Lower leg skin (tissue), 4 donors: ENCODE data around the gene TRANK1. TPM values are rescaled to one million over a fixed set of nuclear protein-coding genes. Genes with fewer than 3 reads are reported as not detected.

ENCODE experiments used
- DNase-seq, 2 donors: peaks; one replicate each; pipeline ENCODE4 v3.0.0-alpha.2; 2019; ENCODE audit warnings: low spot score in 2 of 2
- H3K4me3 ChIP-seq: fragments of 200-600 bp; sonication (generic); 2 replicates; pipeline ENCODE4 v1.5.1; 2017; ENCODE audit warnings: mild to moderate bottlenecking, low read depth; ENCODE audit not compliant: poor library complexity, severe bottlenecking
- CTCF ChIP-seq, 3 donors: fragments of 450-650 bp; IDR thresholded peaks; one replicate each; pipeline ENCODE4 v1.5.1; 2016; ENCODE audit warnings: antibody characterized with exemption in 3 of 3, mild to moderate bottlenecking in 3 of 3, moderate library complexity in 2 of 3
- POLR2A ChIP-seq, 2 donors: fragments of 450-650 bp; IDR thresholded peaks; one replicate each; pipeline ENCODE4 v1.6.1; 2016 to 2017; ENCODE audit warnings: antibody characterized with exemption in 2 of 2, mild to moderate bottlenecking in 1 of 2, moderate library complexity in 1 of 2
- WGBS, 2 donors: methylation state at CpG; one replicate each; pipeline ENCODE4 v1.1.5; 2018; 5-methylcytosine and 5-hydroxymethylcytosine counted together
- intact Hi-C: fragments of 100-400 bp; cut with DNase I; formaldehyde crosslinking; loops from one replicate; pipeline ENCODE4 v1.15.0; 2023; ENCODE audit warnings: low total_unique reads
- total RNA-seq, 4 donors: library from RNA; depleted of rRNA; stranded (reverse); fragments of >200 nt; gene quantifications; one replicate each; pipeline ENCODE4 v1.1.0, GENCODE V29; 2016

The TRANK1 gene
- total RNA-seq, 4 donors from 2014 or later: 2.6 to 5.1 (median 3.3) TPM

- H3K4me3 ChIP-seq: no peak overlapping the region
- WGBS, 2 donors: 95 to 97% methylated on average over 2 of the region's 2 CpGs
- DNase-seq: no peak
- intact Hi-C loops: no loop called here
- no peak for TF ChIP-seq CTCF (IDR thresholded peaks at IDR 0.05)
- no peak for TF ChIP-seq POLR2A (IDR thresholded peaks at IDR 0.05)
These were observed 140.4 kb downstream of the TRANK1 start for GRCh38 chr3:36804295-36805055.

GRCh38 chr3:36803091-36803791 is 141.6 kb downstream of the TRANK1 start:
- DNase-seq: no peak
- intact Hi-C loops: no loop called here
- H3K4me3 ChIP-seq: no peak overlapping the region
- TF ChIP-seq POLR2A (IDR thresholded peaks at IDR 0.05): no peak
- no peak for TF ChIP-seq CTCF (IDR thresholded peaks at IDR 0.05)
- WGBS, 2 donors: 89 to 95% methylated on average over 5 of the region's 5 CpGs

- TF ChIP-seq POLR2A (IDR thresholded peaks at IDR 0.05) (no peak), CTCF (IDR thresholded peaks at IDR 0.05) (no peak)
- intact Hi-C loops: no loop called here
- no peak for DNase-seq
- no peak overlapping the region for H3K4me3 ChIP-seq
- 43 to 45% methylated on average over 3 of the region's 3 CpGs for WGBS, 2 donors
These were observed 144.2 kb downstream of the TRANK1 start for GRCh38 chr3:36800533-36801116.

GRCh38 chr3:36796881-36797280 is 148.0 kb downstream of the TRANK1 start:
- no peak for DNase-seq
- intact Hi-C loops: no loop called here
- TF ChIP-seq POLR2A (IDR thresholded peaks at IDR 0.05): no peak
- TF ChIP-seq CTCF (IDR thresholded peaks at IDR 0.05): no peak
- no peak overlapping the region for H3K4me3 ChIP-seq

GRCh38 chr3:36796161-36796560 is 148.7 kb downstream of the TRANK1 start:
- TF ChIP-seq POLR2A (IDR thresholded peaks at IDR 0.05): no peak
- TF ChIP-seq CTCF (IDR thresholded peaks at IDR 0.05): no peak
- H3K4me3 ChIP-seq: no peak overlapping the region
- DNase-seq: no peak
- WGBS, 2 donors: 65 to 74% methylated on average over 2 of the region's 2 CpGs
- intact Hi-C loops: no loop called here
